GM18858 (cell line): Measurements from ENCODE around the gene C2CD3.

ENCODE experiments used
- ATAC-seq: cut with Tn5 transposase; IDR thresholded peaks from one replicate; pipeline ENCODE4 v1.9.1; 2021; ENCODE audit not compliant: unreplicated experiment

C2CD3 gene

GRCh38 chr11:74170694-74171629 lies at the start of gene C2CD3, which contains the start of gene PPME1:
C2CD3 (minus strand) TSS chr11:74171002; CDS start chr11:74170792, 210 bp downstream.
PPME1 (plus strand) TSS chr11:74171289; CDS start chr11:74171422, 133 bp downstream.
- peak; percentile 90 for ATAC-seq

GRCh38 chr11:74220376-74220775 lies 49.6 kb upstream of the C2CD3 start:
- ATAC-seq: no peak

GRCh38 chr11:74212533-74212932 lies 41.7 kb upstream of the C2CD3 start:
- ATAC-seq: no peak

GRCh38 chr11:74208507-74208906 lies 37.7 kb upstream of the C2CD3 start:
- ATAC-seq: no peak

GRCh38 chr11:74206746-74207145 lies 35.9 kb upstream of the C2CD3 start:
- ATAC-seq: no peak

GRCh38 chr11:74205181-74205580 lies 34.4 kb upstream of the C2CD3 start:
- no peak for ATAC-seq

GRCh38 chr11:74204701-74205100 lies 33.9 kb upstream of the C2CD3 start:
- no peak for ATAC-seq

- ATAC-seq: no peak
Observed at GRCh38 chr11:74203966-74204365, 33.2 kb upstream of the C2CD3 start.

- ATAC-seq: no peak
Observed at GRCh38 chr11:74196781-74197486, 26.1 kb upstream of the C2CD3 start.

GRCh38 chr11:74195828-74196227 lies 25.0 kb upstream of the C2CD3 start:
- ATAC-seq: no peak

GRCh38 chr11:74185695-74186094 lies 14.9 kb upstream of the C2CD3 start:
- ATAC-seq: no peak

GRCh38 chr11:74185285-74185684 lies 14.5 kb upstream of the C2CD3 start:
- no peak for ATAC-seq

GRCh38 chr11:74182635-74183034 lies 11.8 kb upstream of the C2CD3 start:
- no peak for ATAC-seq

GRCh38 chr11:74179234-74180052 lies 8.6 kb upstream of the C2CD3 start:
- ATAC-seq: no peak

GRCh38 chr11:74175920-74176319 lies 5.1 kb upstream of the C2CD3 start:
- no peak for ATAC-seq

- ATAC-seq: no peak
Observed at GRCh38 chr11:74171997-74172396, 1.2 kb upstream of the C2CD3 start.

- ATAC-seq: no peak
Observed at GRCh38 chr11:74171630-74171968, 797 bp upstream of the C2CD3 start.

- no peak for ATAC-seq
Observed at GRCh38 chr11:74169738-74170458, 904 bp downstream of the C2CD3 start.

- ATAC-seq: no peak
Observed at GRCh38 chr11:74168838-74169237, 2.0 kb downstream of the C2CD3 start.

GRCh38 chr11:74162681-74163467 lies 7.9 kb downstream of the C2CD3 start:
- ATAC-seq: no peak
